AG09309 (cell line): ENCODE data around the gene RSL24D1.
A peak's percentile ranks its signal among the peaks of the same experiment; 100 is the strongest.

Experiments
- DNase-seq: peaks from one replicate; pipeline ENCODE4 v3.0.0-alpha.2; 2010; ENCODE audit warnings: low read depth
- H3K4me3 ChIP-seq: 2 replicates; pipeline ENCODE4 v1.5.1; 2011; ENCODE audit warnings: mild to moderate bottlenecking, low read depth, low read length, moderate library complexity; ENCODE audit not compliant: control insufficient read depth
- CTCF ChIP-seq: IDR thresholded peaks from 2 replicates; pipeline ENCODE4 v1.5.1; 2011; ENCODE audit warnings: mild to moderate bottlenecking, low read depth, low read length, inconsistent platforms; ENCODE audit not compliant: insufficient read depth, control insufficient read depth; ENCODE audit errors: missing control alignments

Gene RSL24D1

GRCh38 chr15:55196458-55197361, at the start of gene RSL24D1:
Gene RSL24D1 (minus strand): TSS chr15:55196941. CDS start chr15:55196890, 51 bp downstream.
- H3K4me3 ChIP-seq: peak within 1 kb of the TSS; percentile 62
- peak; percentile 94 for DNase-seq
- TF ChIP-seq CTCF: peak; percentile 31

GRCh38 chr15:55245059-55245458, 48.3 kb upstream of the RSL24D1 start:
- H3K4me3 ChIP-seq: no peak overlapping the region
- TF ChIP-seq CTCF: no peak
- no peak for DNase-seq

GRCh38 chr15:55241891-55242290, 45.1 kb upstream of the RSL24D1 start:
- DNase-seq: no peak
- no peak overlapping the region for H3K4me3 ChIP-seq
- TF ChIP-seq CTCF: no peak

GRCh38 chr15:55241186-55241585, 44.4 kb upstream of the RSL24D1 start:
- DNase-seq: no peak
- no peak for TF ChIP-seq CTCF
- H3K4me3 ChIP-seq: no peak overlapping the region

- TF ChIP-seq CTCF: no peak
- H3K4me3 ChIP-seq: no peak overlapping the region
- no peak for DNase-seq
Measured at GRCh38 chr15:55240125-55240760, 43.5 kb upstream of the RSL24D1 start.

GRCh38 chr15:55239440-55240124, 42.8 kb upstream of the RSL24D1 start:
- no peak overlapping the region for H3K4me3 ChIP-seq
- no peak for TF ChIP-seq CTCF
- no peak for DNase-seq
